GM19023 (cell line): ENCODE results near the gene HGD.
A peak's percentile ranks its signal among the peaks of the same experiment; 100 is the strongest.
"Not testable (repeated sequence)": the region's sequence is repeated elsewhere in the genome, so short reads cannot be mapped to it uniquely, and the experiment has no call there.

Source experiments
- ATAC-seq: cut with Tn5 transposase; IDR thresholded peaks from one replicate; pipeline ENCODE4 v1.9.1; 2021; ENCODE audit warnings: mild to moderate bottlenecking, moderate library complexity; ENCODE audit not compliant: unreplicated experiment

HGD gene

DNA sequence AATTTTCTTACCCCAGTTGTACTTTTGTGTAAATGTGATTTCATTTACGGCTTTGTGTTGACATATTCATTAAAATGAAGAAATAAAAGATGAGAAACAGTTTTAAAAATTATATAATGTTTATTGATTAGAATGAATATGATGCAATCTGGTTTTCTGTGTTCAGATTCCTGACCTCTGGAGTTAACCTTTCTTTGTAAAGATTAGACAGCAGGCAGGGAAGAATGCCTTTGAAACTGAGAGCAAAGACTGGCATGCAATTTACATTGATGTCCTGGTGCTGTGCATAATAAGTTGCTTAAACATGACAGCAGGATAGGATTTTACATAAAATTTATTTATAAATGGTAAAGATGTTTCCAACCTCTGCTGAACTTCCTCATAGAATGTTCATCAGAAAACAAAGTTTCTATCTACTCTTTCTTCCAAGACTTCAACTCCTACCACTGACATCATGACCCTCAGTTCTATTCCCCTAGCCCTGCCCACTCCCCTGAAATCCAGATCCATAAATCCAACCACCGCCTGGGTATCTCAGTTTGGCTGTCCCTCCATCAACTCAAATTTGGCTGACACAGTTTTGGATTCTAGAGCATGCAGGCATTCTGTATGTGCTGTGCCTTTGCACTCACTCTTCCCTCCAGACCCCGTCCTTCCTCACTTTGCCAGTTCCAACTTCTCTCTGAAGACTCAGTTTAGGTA lies 1.7 kb downstream of the HGD start:
- ATAC-seq: no peak

DNA sequence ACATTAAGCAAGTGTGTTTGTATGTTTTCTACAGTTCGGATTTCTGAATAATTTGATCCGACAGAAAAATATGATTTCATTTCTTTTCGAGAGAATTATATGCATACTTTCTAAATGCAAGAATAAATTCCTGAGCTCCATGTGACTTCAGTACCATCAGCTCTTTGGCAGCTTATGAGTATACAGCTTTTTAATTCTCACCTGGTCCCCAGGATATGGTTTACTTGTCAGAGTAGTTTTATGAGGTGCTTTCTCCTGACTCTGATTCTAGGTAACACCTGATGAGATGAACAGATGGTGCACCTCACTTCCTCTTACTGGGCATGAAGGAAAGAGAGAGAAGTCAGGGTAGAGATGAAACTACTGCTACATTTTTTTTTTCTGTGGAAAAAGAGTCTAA lies 3.1 kb downstream of the HGD start:
- ATAC-seq: peak; percentile 34

- peak; percentile 90 for ATAC-seq
Observed at GRCh38 chr3:120678331-120678947, 3.6 kb downstream of the HGD start.

DNA sequence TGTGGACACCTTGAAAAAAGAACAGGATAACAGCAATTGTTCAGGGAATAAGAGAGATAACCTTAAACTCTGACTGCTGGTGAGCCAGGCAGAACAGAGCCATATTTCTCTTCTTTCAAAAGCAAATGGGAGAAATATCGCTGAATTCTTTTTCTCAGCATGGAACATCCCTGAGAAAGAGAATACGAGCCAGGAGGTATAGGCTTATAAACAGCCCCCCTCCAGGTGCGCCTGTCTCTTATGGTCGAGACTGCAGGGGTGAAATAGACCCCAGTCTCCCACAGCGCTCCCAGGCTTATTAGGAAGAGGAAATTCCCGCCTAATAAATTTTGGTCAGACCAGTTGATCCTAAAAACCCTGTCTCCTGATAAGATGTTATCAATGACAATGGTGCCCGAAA lies 4.8 kb downstream of the HGD start:
- not testable (repeated sequence) for ATAC-seq

DNA sequence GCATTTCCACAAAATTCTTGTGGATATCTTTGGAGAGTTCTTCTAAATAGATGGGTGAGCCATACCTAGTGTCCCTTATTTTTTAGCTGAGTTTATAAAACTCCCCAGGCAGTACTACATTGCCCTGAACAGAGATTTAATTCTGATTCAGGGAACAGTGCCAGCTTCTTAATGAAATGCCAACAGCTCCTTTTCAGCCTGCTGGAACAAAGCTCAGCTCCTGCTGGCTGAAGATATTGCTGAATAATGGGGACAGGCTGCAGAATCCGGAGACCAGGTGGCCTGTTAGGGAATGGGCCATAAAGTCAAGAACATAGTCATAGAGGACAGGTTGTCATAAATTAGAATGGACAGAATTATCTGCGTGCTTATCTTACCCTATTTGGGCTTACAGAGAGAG lies 8.9 kb downstream of the HGD start:
- no peak for ATAC-seq

GRCh38 chr3:120670576-120670975 lies 11.5 kb downstream of the HGD start:
- ATAC-seq: no peak

DNA sequence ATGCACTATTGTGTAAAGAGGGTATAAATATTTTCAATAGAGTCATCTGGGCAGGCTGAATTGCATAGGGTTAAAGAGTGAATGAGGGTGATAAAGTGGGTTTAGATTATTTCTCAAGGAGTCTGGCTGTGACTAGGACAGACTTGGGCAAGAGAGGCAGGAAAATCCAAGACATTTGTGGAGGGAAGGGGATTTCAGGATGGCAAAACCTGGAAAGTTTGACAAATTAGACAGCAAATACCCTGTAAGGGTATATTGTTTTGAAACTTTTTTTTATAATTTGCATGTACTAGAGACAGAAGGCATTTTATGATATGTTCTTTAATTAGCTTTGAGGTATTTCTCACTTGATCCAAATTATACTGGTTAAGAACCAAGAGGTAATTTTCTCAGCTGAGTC lies 17.1 kb downstream of the HGD start:
- ATAC-seq: no peak

DNA sequence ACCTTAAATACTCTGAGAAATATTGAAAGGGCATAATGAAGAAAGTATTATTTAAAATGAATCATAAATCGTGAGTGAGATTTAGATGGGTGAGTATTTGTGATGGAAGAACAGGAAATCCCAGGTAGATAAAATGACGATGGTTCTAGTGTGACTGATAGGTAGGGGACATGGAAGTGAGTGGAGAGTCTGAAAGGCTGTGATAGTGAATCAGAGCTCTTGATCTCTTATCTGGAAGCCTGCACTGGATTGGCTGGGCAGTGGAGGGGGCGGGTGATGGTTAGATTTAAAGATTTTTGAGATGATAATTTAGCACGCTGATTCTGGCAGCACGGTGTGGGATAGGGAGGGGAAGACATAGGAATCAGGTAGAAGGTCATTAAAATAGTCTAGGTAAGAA lies 20.1 kb downstream of the HGD start:
- ATAC-seq: no peak

GRCh38 chr3:120661106-120661905 lies 20.7 kb downstream of the HGD start:
- ATAC-seq: no peak

DNA sequence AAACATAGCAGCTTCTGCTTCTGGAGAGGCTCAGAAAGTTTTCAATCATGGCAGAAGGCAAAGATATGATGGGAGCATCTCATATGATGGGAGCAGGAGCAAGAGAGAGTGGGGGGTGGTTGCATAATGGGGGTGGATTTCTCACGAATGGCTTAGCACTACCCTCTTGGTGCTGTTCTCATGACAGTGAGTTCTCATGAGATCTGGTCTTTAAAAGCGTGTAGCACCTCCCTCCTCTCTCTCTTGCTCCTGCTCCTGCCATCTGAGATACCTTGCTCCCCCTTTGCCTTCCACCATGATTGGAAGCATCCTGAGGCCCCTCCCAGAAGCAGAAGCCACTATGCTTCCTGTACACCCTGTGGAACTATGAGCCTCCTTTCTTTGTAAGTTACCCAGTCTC lies 22.2 kb downstream of the HGD start:
- ATAC-seq: no peak

DNA sequence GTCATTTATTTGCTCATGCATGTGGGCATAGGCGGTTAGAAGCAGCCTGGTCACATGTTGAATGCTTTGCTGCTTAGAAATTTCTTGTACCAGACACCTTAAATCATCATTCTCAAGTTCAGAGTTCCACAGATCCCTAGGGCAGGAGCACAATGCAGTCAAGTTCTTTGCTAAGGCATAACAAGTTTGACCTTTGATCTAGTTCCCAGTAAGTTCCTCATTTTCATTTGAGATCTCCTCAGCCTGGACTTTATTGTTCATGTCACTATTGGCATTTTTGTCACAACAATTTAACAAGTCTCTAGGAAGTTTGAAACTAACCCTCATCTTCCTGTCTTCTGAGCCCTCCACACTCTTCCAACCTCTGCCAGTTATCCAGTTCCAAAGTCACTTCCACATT lies 22.8 kb downstream of the HGD start:
- no peak for ATAC-seq

DNA sequence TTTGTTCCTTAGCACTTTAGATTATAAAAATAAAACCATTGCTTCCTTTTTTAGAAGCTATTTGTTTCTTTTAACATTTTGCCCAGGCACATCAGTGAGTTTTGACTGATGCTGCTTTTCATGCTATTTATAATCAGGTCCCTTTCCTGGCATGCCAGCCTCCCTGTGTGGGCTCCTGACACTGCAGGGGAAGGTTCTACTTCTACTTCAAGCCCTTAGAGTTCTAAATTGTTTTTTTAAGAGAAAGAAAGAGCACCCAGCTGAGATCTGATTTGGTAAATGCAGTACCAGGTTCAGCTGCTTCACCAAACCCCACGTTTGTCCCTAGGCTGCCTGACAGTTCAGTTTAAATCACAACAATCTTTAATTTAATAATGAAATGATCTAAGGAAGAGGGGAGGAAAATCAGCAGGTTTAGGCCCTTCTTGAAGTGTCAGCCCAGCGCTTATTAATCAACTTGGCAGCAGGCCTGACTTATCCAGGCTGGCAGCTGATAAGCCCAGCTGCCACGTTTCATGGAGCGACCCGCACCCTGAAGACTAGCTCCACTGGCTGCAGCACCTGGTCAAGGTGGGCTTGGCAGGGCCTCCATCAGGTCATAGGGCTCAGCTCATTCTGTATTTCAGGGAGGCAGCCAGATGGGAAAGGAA lies 29.0 kb downstream of the HGD start:
- no peak for ATAC-seq

GRCh38 chr3:120652281-120652680 lies 29.8 kb downstream of the HGD start:
- ATAC-seq: no peak

- ATAC-seq: no peak
Observed at GRCh38 chr3:120650311-120650710, 31.7 kb downstream of the HGD start.

GRCh38 chr3:120649830-120650233 lies 32.2 kb downstream of the HGD start:
- ATAC-seq: peak; percentile 66

GRCh38 chr3:120648290-120648689 lies 33.7 kb downstream of the HGD start:
- ATAC-seq: no peak

DNA sequence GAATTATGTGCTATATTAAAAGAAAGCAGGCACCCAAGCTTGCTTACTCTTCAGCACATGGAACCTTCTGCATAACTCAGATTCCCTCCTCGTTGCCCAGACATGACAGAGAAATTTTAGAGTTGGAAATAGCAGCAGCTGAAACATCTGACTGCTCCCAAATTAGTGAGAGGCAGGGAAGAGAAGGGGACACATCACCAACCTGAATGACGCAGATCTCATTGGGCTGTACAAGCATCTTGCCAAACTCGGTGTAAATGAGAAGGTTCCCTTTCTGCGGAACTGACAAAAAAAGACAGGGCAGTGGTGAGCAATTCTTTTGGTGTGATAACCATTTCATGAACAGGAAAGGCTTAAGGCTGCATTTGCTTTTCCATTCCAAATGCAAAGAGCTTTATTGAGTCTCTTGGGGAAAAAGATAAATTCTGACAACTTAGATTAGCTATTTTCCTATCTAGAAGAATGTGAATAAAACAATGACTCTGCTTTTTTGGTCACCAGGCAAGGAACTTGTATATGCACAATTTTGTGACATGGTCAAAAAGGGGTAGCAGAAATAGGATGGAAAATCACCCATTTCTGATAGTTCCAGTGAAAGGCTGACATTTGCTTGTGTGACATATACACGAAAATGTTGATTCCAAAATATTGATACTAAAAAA lies 35.1 kb downstream of the HGD start:
- ATAC-seq: no peak

GRCh38 chr3:120645083-120645845 lies 36.8 kb downstream of the HGD start:
- no peak for ATAC-seq

GRCh38 chr3:120642368-120642948 lies 39.6 kb downstream of the HGD start:
- ATAC-seq: no peak

GRCh38 chr3:120641696-120642246 lies 40.3 kb downstream of the HGD start:
- ATAC-seq: no peak
